A549 treated with CpdA at 1 μM for 4 hours (cell line): Measurements from ENCODE around the gene BCL2L1. TPM values are rescaled to one million over a fixed set of nuclear protein-coding genes. Genes with fewer than 3 reads are reported as not detected.

Experiments
- total RNA-seq: library from RNA; stranded (reverse); fragments of 200-300 nt; extraction: Qiagen RNA extraction; gene quantifications from 5 replicates; pipeline ENCODE4 v1.2.3, GENCODE V29; 2022; ENCODE audit warnings: low read depth

The BCL2L1 gene
- 135 to 153 TPM (median 148 TPM) in 5 replicates for total RNA-seq

GRCh38 chr20:31722257-31723068 lies at the start of gene BCL2L1:
Gene BCL2L1 (minus strand): TSS chr20:31722868. CDS start chr20:31722218, 650 bp downstream.

GRCh38 chr20:31738729-31739549 lies 16.3 kb upstream of the BCL2L1 start, which contains the start of gene TPX2:
Gene TPX2 (plus strand): TSS chr20:31739290. CDS start chr20:31757477, 18,187 bp downstream.

GRCh38 chr20:31637660-31638059 lies 85.0 kb downstream of the BCL2L1 start, which contains the start of gene COX4I2:
Gene COX4I2 (plus strand): TSS chr20:31637912. CDS start chr20:31639018, 1,106 bp downstream.

Other genes with a start within 250 kb of the BCL2L1 start
- not detected in 5 replicates for gene DEFB124, start 247.7 kb downstream of the BCL2L1 start, total RNA-seq
- gene REM1, start 247.6 kb downstream of the BCL2L1 start, total RNA-seq, result 0.09 to 0.13 TPM (median 0.10 TPM) in 3 of 5 replicates, not detected in the others
- 190 to 266 TPM (median 248 TPM) in 5 replicates for gene HM13, start 208.4 kb downstream of the BCL2L1 start, total RNA-seq
- gene ID1, start 117.6 kb downstream of the BCL2L1 start, total RNA-seq, result 155 to 284 TPM (median 194 TPM) in 5 replicates
- not detected in 5 replicates for gene COX4I2, start 85.0 kb downstream of the BCL2L1 start, total RNA-seq
- gene TPX2, start 16.4 kb upstream of the BCL2L1 start, total RNA-seq, result 100 to 117 TPM (median 107 TPM) in 5 replicates
- gene MYLK2, start 96.5 kb upstream of the BCL2L1 start, total RNA-seq, result 0.61 to 0.87 TPM (median 0.66 TPM) in 5 replicates
- gene FOXS1, start 122.7 kb upstream of the BCL2L1 start, total RNA-seq, result 0.62 to 1.8 TPM (median 1.2 TPM) in 5 replicates
- gene DUSP15, start 147.7 kb upstream of the BCL2L1 start, total RNA-seq, result 0.64 to 1.5 TPM (median 1.1 TPM) in 5 replicates
- gene TTLL9, start 147.8 kb upstream of the BCL2L1 start, total RNA-seq, result 0.06 to 0.20 TPM in 2 of 5 replicates, not detected in the others
- gene PDRG1, start 229.2 kb upstream of the BCL2L1 start, total RNA-seq, result 29.2 to 36.5 TPM (median 34.3 TPM) in 5 replicates
- under 0.01 to 0.02 TPM in 2 of 5 replicates, not detected in the others for gene XKR7, start 245.3 kb upstream of the BCL2L1 start, total RNA-seq